ENCODE measurements around the gene SLC8A2. TPM values are rescaled to one million over a fixed set of nuclear protein-coding genes. Genes with fewer than 3 reads are reported as not detected.

SLC8A2 gene
- total and polyA plus RNA-seq, 2 of the 8 experiments (the other 6 are each of a cell fraction or from before 2014, with no cell fraction given) = 7.3 to 12.4 TPM

DNA sequence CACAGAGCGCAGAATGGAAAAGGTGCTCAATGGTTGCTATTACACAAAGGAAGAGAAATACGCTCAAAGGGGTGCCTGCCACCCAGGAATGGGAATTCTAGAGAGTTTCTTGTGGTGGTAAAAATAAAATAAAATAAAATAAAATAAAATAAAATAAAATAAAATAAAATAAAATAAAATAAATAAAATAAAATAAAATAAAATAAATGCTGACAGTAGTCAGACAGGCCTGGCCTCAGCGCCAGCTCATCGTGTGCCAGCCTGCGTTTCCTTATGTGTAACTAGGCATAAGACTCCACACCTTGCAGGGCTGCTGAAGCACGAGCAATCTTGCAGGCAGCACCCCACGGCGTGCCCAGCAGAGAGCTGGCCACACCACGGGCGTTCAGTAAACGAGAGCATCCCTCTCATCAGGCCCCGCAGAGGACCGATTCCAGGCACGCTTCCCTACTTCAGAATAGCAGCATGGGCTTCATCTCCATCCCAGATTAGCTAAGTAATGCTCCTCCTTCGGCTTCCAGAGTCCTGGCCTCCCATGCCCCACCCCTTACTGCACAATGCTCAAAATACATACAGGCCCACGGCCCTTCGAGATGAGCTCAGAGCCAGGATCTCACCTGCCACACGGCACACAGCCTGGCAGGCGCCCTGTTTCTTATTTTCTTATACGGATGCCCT is 37.6 kb upstream of the SLC8A2 start:
- H2AFZ ChIP-seq (ENCODE audit: low read length) = no peak overlapping the region
- FAIRE-seq = no peak
- TF ChIP-seq CREB1 (IDR thresholded peaks at IDR 0.05) (no peak), CHD1 (IDR thresholded peaks at IDR 0.05; ENCODE audit: low read depth, low read length) (no peak), KDM5A (IDR thresholded peaks at IDR 0.05; ENCODE audit: low read length) (no peak), RFX5 (IDR thresholded peaks at IDR 0.05; ENCODE audit: borderline replicate concordance, low read depth, low read length) (no peak), POLR2A (IDR thresholded peaks at IDR 0.05; ENCODE audit: control extremely low read depth in 1 of 2, low read depth in 2 of 2, low read length in 2 of 2) (no peak), GTF2F1 (IDR thresholded peaks at IDR 0.05; ENCODE audit: borderline replicate concordance, low read depth, low read length) (no peak), MAFK (IDR thresholded peaks at IDR 0.05; ENCODE audit: low read depth, low read length) (no peak)
- TF ChIP-seq, protein P1, sequence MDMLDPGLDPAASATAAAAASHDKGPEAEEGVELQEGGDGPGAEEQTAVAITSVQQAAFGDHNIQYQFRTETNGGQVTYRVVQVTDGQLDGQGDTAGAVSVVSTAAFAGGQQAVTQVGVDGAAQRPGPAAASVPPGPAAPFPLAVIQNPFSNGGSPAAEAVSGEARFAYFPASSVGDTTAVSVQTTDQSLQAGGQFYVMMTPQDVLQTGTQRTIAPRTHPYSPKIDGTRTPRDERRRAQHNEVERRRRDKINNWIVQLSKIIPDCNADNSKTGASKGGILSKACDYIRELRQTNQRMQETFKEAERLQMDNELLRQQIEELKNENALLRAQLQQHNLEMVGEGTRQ (IDR thresholded peaks at IDR 0.05; ENCODE audit: low read length) = no peak
- TF ChIP-seq, protein P2, sequence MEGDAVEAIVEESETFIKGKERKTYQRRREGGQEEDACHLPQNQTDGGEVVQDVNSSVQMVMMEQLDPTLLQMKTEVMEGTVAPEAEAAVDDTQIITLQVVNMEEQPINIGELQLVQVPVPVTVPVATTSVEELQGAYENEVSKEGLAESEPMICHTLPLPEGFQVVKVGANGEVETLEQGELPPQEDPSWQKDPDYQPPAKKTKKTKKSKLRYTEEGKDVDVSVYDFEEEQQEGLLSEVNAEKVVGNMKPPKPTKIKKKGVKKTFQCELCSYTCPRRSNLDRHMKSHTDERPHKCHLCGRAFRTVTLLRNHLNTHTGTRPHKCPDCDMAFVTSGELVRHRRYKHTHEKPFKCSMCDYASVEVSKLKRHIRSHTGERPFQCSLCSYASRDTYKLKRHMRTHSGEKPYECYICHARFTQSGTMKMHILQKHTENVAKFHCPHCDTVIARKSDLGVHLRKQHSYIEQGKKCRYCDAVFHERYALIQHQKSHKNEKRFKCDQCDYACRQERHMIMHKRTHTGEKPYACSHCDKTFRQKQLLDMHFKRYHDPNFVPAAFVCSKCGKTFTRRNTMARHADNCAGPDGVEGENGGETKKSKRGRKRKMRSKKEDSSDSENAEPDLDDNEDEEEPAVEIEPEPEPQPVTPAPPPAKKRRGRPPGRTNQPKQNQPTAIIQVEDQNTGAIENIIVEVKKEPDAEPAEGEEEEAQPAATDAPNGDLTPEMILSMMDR (IDR thresholded peaks at IDR 0.05; ENCODE audit: control extremely low read depth in 1 of 3, insufficient read depth in 1 of 3, low read depth in 1 of 3, low read length in 3 of 3) = no peak

More for the DNA sequence above, 37.6 kb upstream of the SLC8A2 start:
- Histone ChIP-seq H2BK120ac (replicated peaks; ENCODE audit: low read depth, low read length) (no peak overlapping the region), H3K27ac (ENCODE audit: low read depth, low read length) (no peak overlapping the region), H3K79me1 (ENCODE audit: low read depth, low read length) (peaks cover 37% of the 10 kb centered on the region), H3K9me3 (ENCODE audit: insufficient read depth in 2 of 2, low read depth in 1 of 2, low read length in 1 of 2) (no peaks in the 10 kb centered on the region), H2BK15ac (ENCODE audit: low read length) (no peak overlapping the region), H2AK5ac (ENCODE audit: low read depth, low read length) (no peak overlapping the region), H3K36me3 (ENCODE audit: control insufficient read depth in 2 of 4, insufficient read depth in 4 of 4, low read length in 3 of 4) (no peaks in the 10 kb centered on the region), H4K91ac (replicated peaks; ENCODE audit: insufficient read length, low read length) (no peak overlapping the region), H3K4ac (replicated peaks; ENCODE audit: insufficient read length, low read depth, low read length) (no peak overlapping the region), H3K9ac (replicated peaks in 1 of 4; ENCODE audit: extremely low read depth in 1 of 4, low read depth in 3 of 4, low read length in 3 of 4) (no peak overlapping the region), H2BK20ac (ENCODE audit: low read length) (no peak overlapping the region), H4K5ac (ENCODE audit: insufficient read length, low read depth, low read length) (no peak overlapping the region), H3K18ac (ENCODE audit: extremely low read depth, low read length) (no peak overlapping the region), H4K8ac (ENCODE audit: extremely low read depth, insufficient read depth, low read length) (no peak overlapping the region), H2BK5ac (ENCODE audit: low read depth, low read length) (no peak overlapping the region; the same call in 1 of the 2 replicates), H3K27me3 (replicated peaks in 1 of 4; ENCODE audit: control insufficient read depth in 3 of 4, extremely low read depth in 1 of 4, insufficient read depth in 3 of 4, low read length in 3 of 4) (no peaks in the 10 kb centered on the region), H3K23me2 (ENCODE audit: low read depth, low read length) (peaks cover 3% of the 10 kb centered on the region; the same call in 1 of the 2 replicates), H3K4me3 (ENCODE audit: extremely low read depth in 1 of 4, insufficient read depth in 2 of 4, low read depth in 3 of 4, low read length in 4 of 4) (no peak overlapping the region), H3K79me2 (ENCODE audit: control insufficient read depth in 1 of 2, insufficient read depth in 2 of 2, low read length in 2 of 2) (peaks cover 7 to 80% of the 10 kb centered on the region in 2 experiments; a peak in 3 of 4 replicates), H4K20me1 (replicated peaks in 1 of 2; ENCODE audit: control insufficient read depth in 1 of 2, insufficient read depth in 2 of 2, low read length in 2 of 2) (peaks cover 9 to 21% of the 10 kb centered on the region in 2 experiments), H3K4me2 (ENCODE audit: insufficient read depth in 1 of 2, low read depth in 2 of 2, low read length in 2 of 2) (no peak overlapping the region), H3K56ac (replicated peaks; ENCODE audit: insufficient read length, low read depth, low read length) (no peak overlapping the region), H3K14ac (ENCODE audit: insufficient read length) (no peak overlapping the region), H2BK12ac (ENCODE audit: low read depth, low read length) (no peak overlapping the region), H3K23ac (ENCODE audit: insufficient read length) (no peak overlapping the region), H3K4me1 (replicated peaks in 1 of 4; ENCODE audit: control insufficient read depth in 3 of 4, insufficient read depth in 4 of 4, low read length in 3 of 4) (peaks cover 0 to 11% (median 4%) of the 10 kb centered on the region in 4 experiments; a peak in 5 of 7 replicates)
- WGBS, 2 experiments (ENCODE audit: extremely low coverage in 1 of 2, insufficient coverage in 1 of 2, insufficient read length in 1 of 2, insufficient replicate concordance in 2 of 2, low coverage in 1 of 2, low lambda C conversion rate in 2 of 2, missing lambda C conversion rate in 1 of 2) = 95% methylated on average over 20 of the region's 20 CpGs; no CpG with 5 or more reads in 1 of the 2 experiments
- no peak for DNase-seq (ENCODE audit: low read depth in 1 of 2, low spot score in 2 of 2)
- ChIA-PET CTCF (ENCODE audit: partially characterized antibody) (interaction anchor here (0.6 to 3.0 kb wide), 11 partner anchors 8 to 188 kb away, joined by 3 to 11 read pairs (median 5); partner anchors contain the start of gene KPTN), POLR2A (ENCODE audit: partially characterized antibody) (interaction anchor here (0.8 to 1.7 kb wide), 2 partner anchors 13 to 76 kb away, joined by 3 read pairs; no protein-coding TSS in a partner anchor)
